Colonic mucosa (tissue), 4 donors: ENCODE data around the gene GRM1. TPM values are rescaled to one million over a fixed set of nuclear protein-coding genes. Genes with fewer than 3 reads are reported as not detected.
"Not testable (repeated sequence)": the region's sequence is repeated elsewhere in the genome, so short reads cannot be mapped to it uniquely, and the experiment has no call there.

Experiments used
- DNase-seq: peaks from one replicate; pipeline ENCODE4 v3.0.0-alpha.2; 2020
- H3K27ac ChIP-seq: fragments of 200-600 bp; one replicate; pipeline ENCODE4 v1.8.0; 2021
- H3K27me3 ChIP-seq: fragments of 200-600 bp; one replicate; pipeline ENCODE4 v1.8.0; 2021
- H3K36me3 ChIP-seq: fragments of 200-600 bp; one replicate; pipeline ENCODE4 v1.8.0; 2021
- H3K4me1 ChIP-seq: fragments of 200-600 bp; one replicate; pipeline ENCODE4 v1.8.0; 2021; ENCODE audit warnings: mild to moderate bottlenecking
- H3K4me3 ChIP-seq: fragments of 200-600 bp; one replicate; pipeline ENCODE4 v1.8.0; 2021
- H3K9ac ChIP-seq, 2 donors: one replicate each; pipeline ENCODE4 v1.7.0; 2013; ENCODE audit warnings: control low read depth in 2 of 2, low read depth in 2 of 2, low read length in 2 of 2
- H3K9me3 ChIP-seq: fragments of 200-600 bp; one replicate; pipeline ENCODE4 v1.8.0; 2021
- intact Hi-C: fragments of 100-400 bp; cut with DNase I; formaldehyde crosslinking; loops from one replicate; pipeline ENCODE4 v1.14.1; 2022
- total RNA-seq, 2 donors: library from RNA; stranded (reverse); fragmentation: NEBNext Ultra II Directional in 1 of 2; extraction: Animal tissue kit (Norgen Biotek cat#: 25700) in 1 of 2; gene quantifications; one replicate each; pipeline ENCODE4 v1.2.1, GENCODE V29; 2021
- TF ChIP-seq, protein P1 (sequence below): fragments of 200-600 bp; IDR thresholded peaks from one replicate; pipeline ENCODE4 v1.8.0; 2022; ENCODE audit warnings: antibody characterized with exemption, mild to moderate bottlenecking
- donor health status: healthy.
- donor health status: DM: no; HTN: no; CAD: no.
- donor health status: DM: no; HTN: no; CAD: no.

GRM1 gene
- total RNA-seq, 2 donors from 2014 or later: 0.11 TPM; not detected in 1

DNA sequence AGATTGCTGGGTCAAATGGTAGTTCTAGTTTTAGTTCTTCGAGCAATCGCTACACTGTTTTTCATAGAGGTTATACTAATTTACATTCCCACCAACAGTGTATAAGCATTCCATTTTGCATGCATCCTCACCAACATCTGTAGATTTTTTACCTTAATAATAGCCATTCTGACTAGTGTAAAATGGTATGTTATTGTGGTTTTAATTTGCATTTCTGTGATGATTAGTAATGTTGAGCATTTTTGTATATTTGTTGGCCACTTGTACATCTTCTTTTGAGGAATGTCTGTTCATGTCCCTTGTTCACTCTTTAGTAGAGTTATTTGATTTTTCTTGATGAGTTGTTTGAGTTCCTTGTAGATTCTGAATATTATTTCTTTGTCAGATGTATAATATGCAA, 236.2 kb downstream of the GRM1 start:
- intact Hi-C loops: no loop called here
- TF ChIP-seq, protein P1, sequence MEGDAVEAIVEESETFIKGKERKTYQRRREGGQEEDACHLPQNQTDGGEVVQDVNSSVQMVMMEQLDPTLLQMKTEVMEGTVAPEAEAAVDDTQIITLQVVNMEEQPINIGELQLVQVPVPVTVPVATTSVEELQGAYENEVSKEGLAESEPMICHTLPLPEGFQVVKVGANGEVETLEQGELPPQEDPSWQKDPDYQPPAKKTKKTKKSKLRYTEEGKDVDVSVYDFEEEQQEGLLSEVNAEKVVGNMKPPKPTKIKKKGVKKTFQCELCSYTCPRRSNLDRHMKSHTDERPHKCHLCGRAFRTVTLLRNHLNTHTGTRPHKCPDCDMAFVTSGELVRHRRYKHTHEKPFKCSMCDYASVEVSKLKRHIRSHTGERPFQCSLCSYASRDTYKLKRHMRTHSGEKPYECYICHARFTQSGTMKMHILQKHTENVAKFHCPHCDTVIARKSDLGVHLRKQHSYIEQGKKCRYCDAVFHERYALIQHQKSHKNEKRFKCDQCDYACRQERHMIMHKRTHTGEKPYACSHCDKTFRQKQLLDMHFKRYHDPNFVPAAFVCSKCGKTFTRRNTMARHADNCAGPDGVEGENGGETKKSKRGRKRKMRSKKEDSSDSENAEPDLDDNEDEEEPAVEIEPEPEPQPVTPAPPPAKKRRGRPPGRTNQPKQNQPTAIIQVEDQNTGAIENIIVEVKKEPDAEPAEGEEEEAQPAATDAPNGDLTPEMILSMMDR: no peak
- Histone ChIP-seq H3K36me3 (no peaks in the 10 kb centered on the region), H3K4me1 (no peaks in the 10 kb centered on the region), H3K27me3 (no peaks in the 10 kb centered on the region), H3K9ac (no peak overlapping the region), H3K27ac (no peak overlapping the region), H3K4me3 (no peak overlapping the region), H3K9me3 (no peaks in the 10 kb centered on the region)
- no peak for DNase-seq

DNA sequence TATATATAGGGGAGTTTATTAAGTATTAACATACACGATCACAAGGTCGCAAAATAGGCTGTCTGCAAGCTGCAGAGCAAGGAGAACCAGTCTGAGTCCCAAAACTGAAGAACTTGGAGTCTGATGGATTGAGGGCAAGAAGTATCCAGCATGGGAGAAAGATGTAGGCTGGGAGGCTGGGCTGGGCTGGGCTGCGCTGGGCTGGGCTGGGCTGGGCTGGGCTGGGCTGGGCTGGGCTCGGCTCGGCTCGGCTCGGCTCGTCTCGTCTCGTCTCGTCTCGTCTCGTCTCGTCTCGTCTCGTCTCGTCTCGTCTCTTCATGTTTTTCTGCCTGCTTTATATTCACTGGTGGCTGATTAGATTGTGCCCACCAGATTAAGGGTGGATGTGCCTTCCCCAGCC, 238.6 kb downstream of the GRM1 start:
- intact Hi-C loops: no loop called here
- Histone ChIP-seq H3K9ac (no peak overlapping the region), H3K4me1 (no peaks in the 10 kb centered on the region), H3K4me3 (no peak overlapping the region), H3K27me3 (no peaks in the 10 kb centered on the region), H3K36me3 (no peaks in the 10 kb centered on the region), H3K9me3 (no peaks in the 10 kb centered on the region), H3K27ac (no peak overlapping the region)
- DNase-seq: no peak
- TF ChIP-seq, protein P1: no peak

DNA sequence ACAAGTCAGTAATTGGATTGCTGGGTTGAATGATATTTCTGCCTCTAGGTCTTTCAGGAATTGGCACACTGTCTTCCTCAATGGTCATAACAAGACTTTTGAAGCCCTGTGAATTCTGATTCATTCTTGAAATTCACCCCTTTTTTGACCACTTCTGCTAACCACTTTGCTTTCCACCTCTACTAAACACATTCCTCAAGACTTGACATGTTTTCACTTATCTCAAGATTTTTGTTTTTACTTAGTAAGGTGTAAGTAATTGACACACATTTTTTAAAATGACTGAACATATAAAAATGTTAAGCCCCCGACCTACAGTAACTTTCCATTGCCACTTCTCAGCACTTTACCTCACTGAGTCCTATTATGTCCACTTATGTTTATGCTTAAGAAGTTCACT, 239.1 kb downstream of the GRM1 start:
- Histone ChIP-seq H3K9ac (no peak overlapping the region), H3K4me1 (no peaks in the 10 kb centered on the region), H3K9me3 (no peaks in the 10 kb centered on the region), H3K4me3 (no peak overlapping the region), H3K36me3 (no peaks in the 10 kb centered on the region), H3K27ac (no peak overlapping the region), H3K27me3 (no peaks in the 10 kb centered on the region)
- TF ChIP-seq, protein P1: no peak
- intact Hi-C loops: no loop called here
- no peak for DNase-seq

DNA sequence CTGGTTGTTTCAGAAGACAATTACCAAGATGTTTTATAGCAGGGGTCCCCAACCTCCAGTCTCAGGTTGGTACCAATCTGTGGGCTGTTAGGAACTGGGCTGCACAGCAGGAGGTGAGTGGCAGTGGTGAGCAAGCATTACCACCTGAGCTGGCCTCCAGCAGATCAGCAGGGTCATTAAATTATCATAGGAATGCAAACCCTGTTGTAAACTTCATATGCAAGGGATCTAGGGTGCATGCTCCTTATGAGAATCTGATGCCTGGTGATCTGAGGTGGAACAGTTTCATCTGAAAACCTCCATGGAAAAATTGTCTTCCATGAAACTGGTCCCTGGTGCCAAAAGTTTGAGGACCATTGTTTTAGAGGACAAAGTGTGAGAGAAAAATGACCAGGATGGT, 240.6 kb downstream of the GRM1 start:
- TF ChIP-seq, protein P1: no peak
- intact Hi-C loops: no loop called here
- H3K4me1 ChIP-seq: no peaks in the 10 kb centered on the region
- H3K4me3 ChIP-seq: no peak overlapping the region
- no peaks in the 10 kb centered on the region for H3K36me3 ChIP-seq
- no peaks in the 10 kb centered on the region for H3K9me3 ChIP-seq
- no peak for DNase-seq
- H3K27me3 ChIP-seq: no peaks in the 10 kb centered on the region
- no peak overlapping the region for H3K27ac ChIP-seq
- H3K9ac ChIP-seq: no peak overlapping the region

DNA sequence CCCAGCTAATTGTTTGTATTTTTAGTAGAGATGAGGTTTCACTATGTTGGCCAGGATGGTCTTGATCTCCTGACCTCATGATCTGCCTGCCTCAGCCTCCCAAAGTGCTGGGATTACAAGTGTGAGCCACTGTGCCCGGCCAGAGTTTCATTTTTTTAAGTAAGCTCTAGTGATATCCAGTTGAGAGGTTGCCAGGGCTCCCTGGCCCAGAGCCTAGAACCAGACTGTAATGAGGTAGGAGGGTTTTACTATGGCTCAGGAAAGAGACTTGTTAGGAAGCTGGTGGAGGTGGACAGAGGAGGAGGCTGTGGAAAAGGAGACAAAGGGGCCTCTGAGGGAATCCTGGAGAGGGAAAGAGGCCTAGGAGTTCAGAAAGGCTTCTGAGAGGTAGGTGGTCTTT, 242.3 kb downstream of the GRM1 start:
- H3K4me3 ChIP-seq, H3K9ac ChIP-seq, DNase-seq, H3K27ac ChIP-seq, intact Hi-C loops, H3K9me3 ChIP-seq, H3K4me1 ChIP-seq, H3K36me3 ChIP-seq, H3K27me3 ChIP-seq: not testable (repeated sequence)

DNA sequence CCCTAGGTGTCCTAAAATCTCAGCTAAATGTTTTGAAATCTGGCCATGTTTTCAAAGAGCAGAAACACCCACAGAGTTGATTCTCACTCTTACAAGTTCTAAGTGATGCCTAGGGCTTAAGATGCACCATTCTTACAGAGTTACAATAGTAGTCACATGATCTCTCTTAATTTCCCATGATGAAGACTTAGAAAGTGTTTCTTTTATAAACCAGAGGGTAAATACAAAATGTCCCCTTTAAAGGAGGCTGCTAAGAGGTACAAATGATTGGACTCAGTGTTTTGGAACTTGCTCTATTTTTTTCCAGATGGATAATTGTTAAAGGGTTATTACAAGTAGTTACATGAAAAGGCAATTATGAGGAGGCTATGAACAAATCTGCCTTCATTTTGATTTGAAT, 244.6 kb downstream of the GRM1 start:
- DNase-seq: no peak
- H3K9ac ChIP-seq: no peak overlapping the region
- no peak overlapping the region for H3K27ac ChIP-seq
- H3K4me3 ChIP-seq: no peak overlapping the region
- no peaks in the 10 kb centered on the region for H3K9me3 ChIP-seq
- TF ChIP-seq, protein P1: no peak
- no peaks in the 10 kb centered on the region for H3K36me3 ChIP-seq
- intact Hi-C loops: no loop called here
- H3K4me1 ChIP-seq: no peaks in the 10 kb centered on the region
- H3K27me3 ChIP-seq: no peaks in the 10 kb centered on the region
